SK-N-SH (cell line): ENCODE data around the gene GLCE.

Source experiments
- EZH2phosphoT487 ChIP-seq: fragments of 200-600 bp; sonication (generic); IDR thresholded peaks from 2 replicates; pipeline ENCODE4 v1.6.1; 2017; ENCODE audit warnings: low read depth, mixed run types, mild to moderate bottlenecking, antibody characterized with exemption, moderate library complexity, borderline replicate concordance
- NFIC ChIP-seq: IDR thresholded peaks from 2 replicates; pipeline ENCODE4 v1.4.0; 2012; ENCODE audit warnings: borderline replicate concordance
- REST ChIP-seq: IDR thresholded peaks from 2 replicates; pipeline ENCODE4 v1.6.1; 2012; ENCODE audit warnings: mild to moderate bottlenecking, low read depth, low read length, moderate library complexity
- RFX5 ChIP-seq: IDR thresholded peaks from 2 replicates; pipeline ENCODE4 v1.6.1; 2012; ENCODE audit warnings: mild to moderate bottlenecking, improper control_type of control experiment, low read length
- SIN3A ChIP-seq: IDR thresholded peaks from 2 replicates; pipeline ENCODE4 v1.6.1; 2012; ENCODE audit warnings: low read depth, mild to moderate bottlenecking, low read length, moderate library complexity, borderline replicate concordance
- USF1 ChIP-seq: IDR thresholded peaks from 2 replicates; pipeline ENCODE4 v1.4.0; 2012; ENCODE audit warnings: low read depth, borderline replicate concordance
- YY1 ChIP-seq: IDR thresholded peaks from 2 replicates; pipeline ENCODE4 v1.4.0; 2012; ENCODE audit warnings: low read depth, mild to moderate bottlenecking
- TF ChIP-seq, protein P1 (sequence below): fragments of 200-600 bp; sonication (generic); IDR thresholded peaks from 2 replicates; pipeline ENCODE4 v1.6.1; 2017; ENCODE audit warnings: antibody characterized with exemption, mild to moderate bottlenecking, moderate library complexity

DNA sequence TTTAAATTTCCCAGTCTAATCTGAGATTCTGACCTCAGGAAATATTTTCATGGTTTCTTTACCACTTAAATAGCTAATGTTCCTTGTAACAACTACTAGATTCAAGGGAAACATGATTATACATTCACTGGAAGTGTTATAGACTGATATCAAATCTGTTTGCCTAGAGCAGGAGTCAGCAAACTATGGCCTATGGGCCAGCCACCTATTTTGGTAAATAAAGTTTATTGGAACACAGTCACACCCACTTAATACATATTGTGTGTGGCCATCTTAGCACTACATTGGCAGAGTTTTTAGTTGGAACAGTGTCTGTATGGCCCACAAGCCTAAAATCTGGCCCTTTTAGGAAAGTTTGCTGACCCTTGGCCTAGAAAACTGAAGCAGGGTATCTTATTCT lies 50.1 kb downstream of the GLCE start:
- TF ChIP-seq, protein P1, sequence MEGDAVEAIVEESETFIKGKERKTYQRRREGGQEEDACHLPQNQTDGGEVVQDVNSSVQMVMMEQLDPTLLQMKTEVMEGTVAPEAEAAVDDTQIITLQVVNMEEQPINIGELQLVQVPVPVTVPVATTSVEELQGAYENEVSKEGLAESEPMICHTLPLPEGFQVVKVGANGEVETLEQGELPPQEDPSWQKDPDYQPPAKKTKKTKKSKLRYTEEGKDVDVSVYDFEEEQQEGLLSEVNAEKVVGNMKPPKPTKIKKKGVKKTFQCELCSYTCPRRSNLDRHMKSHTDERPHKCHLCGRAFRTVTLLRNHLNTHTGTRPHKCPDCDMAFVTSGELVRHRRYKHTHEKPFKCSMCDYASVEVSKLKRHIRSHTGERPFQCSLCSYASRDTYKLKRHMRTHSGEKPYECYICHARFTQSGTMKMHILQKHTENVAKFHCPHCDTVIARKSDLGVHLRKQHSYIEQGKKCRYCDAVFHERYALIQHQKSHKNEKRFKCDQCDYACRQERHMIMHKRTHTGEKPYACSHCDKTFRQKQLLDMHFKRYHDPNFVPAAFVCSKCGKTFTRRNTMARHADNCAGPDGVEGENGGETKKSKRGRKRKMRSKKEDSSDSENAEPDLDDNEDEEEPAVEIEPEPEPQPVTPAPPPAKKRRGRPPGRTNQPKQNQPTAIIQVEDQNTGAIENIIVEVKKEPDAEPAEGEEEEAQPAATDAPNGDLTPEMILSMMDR, result no peak
- TF ChIP-seq RFX5, result no peak
- no peak for TF ChIP-seq NFIC
- TF ChIP-seq EZH2phosphoT487, result no peak
- TF ChIP-seq SIN3A, result no peak
- no peak for TF ChIP-seq YY1
- no peak for TF ChIP-seq REST
- TF ChIP-seq USF1, result no peak
